ENCODE results near the gene INTS15. TPM values are rescaled to one million over a fixed set of nuclear protein-coding genes. Genes with fewer than 3 reads are reported as not detected.
"Not testable (repeated sequence)": the region's sequence is repeated elsewhere in the genome, so short reads cannot be mapped to it uniquely, and the experiment has no call there.

Gene INTS15
- total RNA-seq, 8 experiments from 2014 or later, result 11.9 to 22.2 (median 16.6) TPM

DNA sequence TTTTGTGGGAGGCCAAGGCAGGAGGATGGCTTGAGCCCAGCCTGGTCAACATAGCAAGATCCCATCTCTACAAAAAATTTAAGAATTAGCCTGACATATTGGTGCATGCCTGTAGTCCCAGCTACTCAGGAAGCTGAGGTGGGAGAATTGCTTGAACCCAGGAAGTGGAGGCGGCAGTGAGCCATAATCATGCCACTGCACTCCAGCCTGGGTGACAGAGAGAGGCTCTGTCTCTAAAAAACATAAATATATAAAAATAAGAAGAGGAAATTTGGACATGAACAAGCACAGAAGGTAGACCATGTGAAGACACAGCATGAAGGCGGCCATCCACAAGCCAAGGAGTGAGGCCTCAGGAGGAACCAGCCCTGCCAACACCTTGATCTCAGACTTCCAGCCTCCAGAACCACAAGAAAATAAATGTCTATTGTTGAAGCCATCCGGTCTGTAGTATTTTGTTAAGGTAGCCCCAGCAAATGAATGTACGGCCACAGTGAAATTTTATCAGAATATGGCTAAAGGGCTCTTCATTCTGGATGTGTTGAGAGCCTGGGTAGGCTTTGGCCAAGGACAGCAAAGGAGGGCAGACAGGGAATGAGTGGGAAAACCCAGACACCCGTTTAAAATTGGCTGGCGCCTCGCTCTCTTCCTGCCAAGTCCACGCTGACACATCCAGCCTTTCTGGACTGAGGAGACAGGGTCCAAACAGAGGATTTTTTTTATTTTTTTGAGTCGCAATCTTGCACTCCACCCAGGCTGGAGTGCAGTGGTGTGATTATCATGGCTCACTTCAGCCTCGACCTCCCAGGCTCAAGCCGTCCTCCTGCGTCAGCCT lies 25.7 kb upstream of the INTS15 start:
- no peak for ATAC-seq (replicated peaks in 6 of 8)
- in situ Hi-C loops (cut with MboI; ENCODE audit: low pct_unique_long_range_greater_than_20kb in 2 of 9, low sequenced_read_pairs in 9 of 9, unreplicated experiment in 9 of 9), result no loop called here
- 16 to 100% (median 71%) methylated on average over 1 to 9 of the region's 12 CpGs for WGBS, 10 experiments
- Histone ChIP-seq H3K4me3 (no peak overlapping the region), H3K27ac (no peak overlapping the region), H3K4me1 (replicated peaks in 1 of 2) (no peaks in the 10 kb centered on the region)

DNA sequence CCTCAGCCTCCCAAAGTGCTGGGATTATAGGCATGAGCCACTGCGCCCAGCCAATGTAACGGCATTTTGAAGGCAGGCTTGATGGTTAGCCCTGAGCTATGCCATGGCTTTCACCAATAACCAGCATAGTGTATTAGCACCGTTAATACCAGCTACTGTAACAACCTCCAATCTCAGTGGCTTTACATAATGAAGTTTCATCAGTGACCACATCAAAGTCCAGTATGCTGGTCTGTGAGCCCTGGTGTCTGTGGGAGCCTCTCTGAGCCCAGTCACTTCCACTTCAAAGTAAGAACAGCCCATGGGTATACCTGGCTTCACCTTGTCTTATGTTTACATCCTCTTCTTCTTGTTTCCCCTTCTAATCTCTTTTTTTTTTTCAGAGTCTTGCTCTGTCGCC lies 24.2 kb upstream of the INTS15 start:
- H3K4me3 ChIP-seq, result no peak overlapping the region
- 20 to 100% (median 81%) methylated on average over 1 to 4 of the region's 4 CpGs; no CpG with 5 or more reads in 1 of the 10 experiments for WGBS, 10 experiments
- H3K27ac ChIP-seq, result no peak overlapping the region
- no peak for ATAC-seq (replicated peaks in 6 of 8)
- no peaks in the 10 kb centered on the region for H3K4me1 ChIP-seq (replicated peaks in 1 of 2)
- in situ Hi-C loops (cut with MboI; ENCODE audit: low pct_unique_long_range_greater_than_20kb in 2 of 9, low sequenced_read_pairs in 9 of 9, unreplicated experiment in 9 of 9), result no loop called here

DNA sequence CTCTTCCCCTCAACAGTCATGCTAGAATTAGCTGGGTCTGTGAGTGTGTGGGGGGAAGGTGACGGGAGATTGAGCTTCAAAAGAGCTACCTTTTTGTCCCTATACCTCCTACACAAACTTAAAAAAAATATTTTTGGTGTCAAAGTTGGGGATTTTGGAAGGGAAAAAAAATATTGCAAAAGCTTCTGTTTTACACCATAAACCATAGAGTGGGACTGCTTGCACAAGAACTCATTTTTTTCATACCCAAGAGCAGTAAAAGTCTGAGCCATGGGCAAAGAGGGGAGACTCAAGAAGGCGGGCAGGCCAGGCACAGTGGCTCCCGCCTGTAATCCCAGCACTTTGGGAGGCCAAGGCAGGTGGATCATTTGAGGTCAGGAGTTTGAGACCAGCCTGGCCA lies 21.9 kb upstream of the INTS15 start:
- Histone ChIP-seq H3K4me3 (no peak overlapping the region), H3K27ac (no peak overlapping the region), H3K4me1 (replicated peaks in 1 of 2) (no peaks in the 10 kb centered on the region)
- in situ Hi-C loops (cut with MboI; ENCODE audit: low pct_unique_long_range_greater_than_20kb in 2 of 9, low sequenced_read_pairs in 9 of 9, unreplicated experiment in 9 of 9), result no loop called here
- no peak for ATAC-seq (replicated peaks in 6 of 8)
- 0 to 94% (median 85%) methylated on average over 1 to 3 of the region's 3 CpGs; no CpG with 5 or more reads in 2 of the 10 experiments for WGBS, 10 experiments

DNA sequence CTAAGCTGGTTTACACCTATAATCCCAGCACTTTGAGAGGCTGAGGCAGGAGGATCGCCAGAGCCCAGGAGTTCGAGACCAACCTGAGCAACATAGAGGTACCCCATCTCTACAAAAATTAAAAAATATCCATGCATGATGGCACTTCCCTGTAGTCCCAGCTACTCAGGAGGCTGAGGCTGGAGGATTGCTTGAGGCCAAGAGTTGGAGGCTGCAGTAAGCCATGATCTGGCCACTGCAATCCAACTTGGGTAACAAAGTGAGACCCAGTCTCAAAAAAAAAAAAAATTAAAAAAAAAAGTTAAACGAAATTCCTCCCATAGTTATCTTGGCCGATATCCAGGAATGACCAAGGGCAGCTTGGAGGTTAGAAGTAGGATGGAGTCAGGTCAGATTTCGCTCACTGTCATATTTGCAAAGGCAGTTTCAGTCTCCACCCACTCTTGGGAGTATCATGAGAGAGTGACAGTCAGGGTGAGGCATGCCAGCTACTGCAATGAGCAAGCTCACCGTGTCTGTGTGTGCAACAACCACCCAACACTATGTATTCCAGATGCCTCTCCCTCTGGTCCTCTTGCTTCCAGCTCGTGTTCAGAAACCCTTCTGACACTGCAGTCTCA lies 18.6 kb upstream of the INTS15 start:
- H3K4me1 ChIP-seq (replicated peaks in 1 of 2), result no peaks in the 10 kb centered on the region
- H3K27ac ChIP-seq, result no peak overlapping the region
- in situ Hi-C loops (cut with MboI; ENCODE audit: low pct_unique_long_range_greater_than_20kb in 2 of 9, low sequenced_read_pairs in 9 of 9, unreplicated experiment in 9 of 9), result no loop called here
- peak in 2 of 8 experiments; percentile 89 to 90 for ATAC-seq (replicated peaks in 6 of 8)
- 20 to 80% (median 69%) methylated on average over 1 to 7 of the region's 7 CpGs; no CpG with 5 or more reads in 2 of the 10 experiments for WGBS, 10 experiments
- no peak overlapping the region for H3K4me3 ChIP-seq

GRCh38 chr7:6575281-6576023 lies 14.4 kb upstream of the INTS15 start:
- WGBS, 10 experiments, result 33 to 90% (median 80%) methylated on average over 1 to 7 of the region's 9 CpGs
- ATAC-seq (replicated peaks in 6 of 8), result no peak
- Histone ChIP-seq H3K27ac (no peak overlapping the region), H3K4me3 (no peak overlapping the region), H3K4me1 (replicated peaks in 1 of 2) (peaks cover 3 to 5% of the 10 kb centered on the region in 2 donors)
- in situ Hi-C loops (cut with MboI; ENCODE audit: low pct_unique_long_range_greater_than_20kb in 2 of 9, low sequenced_read_pairs in 9 of 9, unreplicated experiment in 9 of 9), result no loop called here

GRCh38 chr7:6576024-6576866 lies 13.6 kb upstream of the INTS15 start:
- ATAC-seq (replicated peaks in 6 of 8), result no peak
- Histone ChIP-seq H3K27ac (peak overlapping the region in 1 of 2 donors; percentile 69), H3K4me3 (peak overlapping the region in 4 of 5 donors; percentile 53 to 92 (median 86)), H3K4me1 (replicated peaks in 1 of 2) (peaks cover 3 to 5% of the 10 kb centered on the region in 2 donors)
- in situ Hi-C loops (cut with MboI; ENCODE audit: low pct_unique_long_range_greater_than_20kb in 2 of 9, low sequenced_read_pairs in 9 of 9, unreplicated experiment in 9 of 9), result no loop called here
- WGBS, 10 experiments, result 70 to 100% (median 85%) methylated on average over 2 to 8 of the region's 14 CpGs; no CpG with 5 or more reads in 3 of the 10 experiments

GRCh38 chr7:6576867-6577368 lies 12.9 kb upstream of the INTS15 start:
- Histone ChIP-seq H3K27ac (peak overlapping the region; percentile 93 to 96), H3K4me3 (peak overlapping the region; percentile 53 to 92 (median 90))
- WGBS, 10 experiments, result 19 to 56% (median 32%) methylated on average over 2 to 14 of the region's 14 CpGs; no CpG with 5 or more reads in 1 of the 10 experiments
- ATAC-seq (replicated peaks in 6 of 8); in situ Hi-C loops (cut with MboI; ENCODE audit: low pct_unique_long_range_greater_than_20kb in 2 of 9, low sequenced_read_pairs in 9 of 9, unreplicated experiment in 9 of 9); H3K4me1 ChIP-seq (replicated peaks in 1 of 2): not testable (repeated sequence)

GRCh38 chr7:6577369-6578113 lies 12.3 kb upstream of the INTS15 start, which contains the start of gene ZDHHC4:
TSS of gene ZDHHC4 (plus strand) at chr7:6577454. CDS start at chr7:6580562, 3,108 bp downstream.
- H3K4me3 ChIP-seq, result peak within 1 kb of the TSS; percentile 53 to 92 (median 90)
- ATAC-seq (replicated peaks in 6 of 8), result peak; percentile 94 to 99 (median 98)
- in situ Hi-C loops (cut with MboI; ENCODE audit: low pct_unique_long_range_greater_than_20kb in 2 of 9, low sequenced_read_pairs in 9 of 9, unreplicated experiment in 9 of 9), result no loop called here
- peak within 1 kb of the TSS; percentile 93 to 96 for H3K27ac ChIP-seq
- peaks cover 3 to 5% of the 10 kb centered on the region in 2 donors for H3K4me1 ChIP-seq (replicated peaks in 1 of 2)
- WGBS, 10 experiments, result 0 to 77% (median 27%) methylated on average over 3 to 18 of the region's 51 CpGs; no CpG with 5 or more reads in 2 of the 10 experiments

- ATAC-seq (replicated peaks in 6 of 8), result no peak
- 75 to 94% (median 91%) methylated on average over 3 to 13 of the region's 18 CpGs; no CpG with 5 or more reads in 2 of the 10 experiments for WGBS, 10 experiments
- in situ Hi-C loops (cut with MboI; ENCODE audit: low pct_unique_long_range_greater_than_20kb in 2 of 9, low sequenced_read_pairs in 9 of 9, unreplicated experiment in 9 of 9), result no loop called here
- H3K4me1 ChIP-seq (replicated peaks in 1 of 2), result peaks cover 3 to 5% of the 10 kb centered on the region in 2 donors
- H3K27ac ChIP-seq, result peak overlapping the region; percentile 93 to 96
- H3K4me3 ChIP-seq, result peak overlapping the region; percentile 53 to 92 (median 90)
Measured at GRCh38 chr7:6578114-6579084, 11.4 kb upstream of the INTS15 start.

DNA sequence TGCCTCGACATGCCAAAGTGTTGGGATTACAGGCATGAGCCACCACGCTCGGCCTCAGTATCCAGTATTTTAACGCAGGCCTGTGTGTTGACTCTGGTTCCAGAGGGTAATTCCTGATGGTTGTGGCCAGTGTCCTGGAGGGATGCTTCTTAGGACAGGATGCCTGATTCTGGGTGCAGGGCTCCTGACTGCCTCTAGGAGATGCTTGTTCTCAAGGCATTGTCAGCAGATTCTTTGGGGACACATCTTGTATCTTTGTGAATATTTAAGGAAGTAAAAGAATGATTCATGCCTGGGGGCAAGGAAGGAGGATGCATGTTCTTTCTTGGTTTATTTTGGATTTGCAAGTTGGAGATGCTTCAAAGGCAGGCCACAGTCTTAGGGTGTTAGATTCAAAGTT lies 10.4 kb upstream of the INTS15 start:
- WGBS, 10 experiments, result 40 to 100% (median 93%) methylated on average over 1 to 3 of the region's 4 CpGs; no CpG with 5 or more reads in 7 of the 10 experiments
- in situ Hi-C loops (cut with MboI; ENCODE audit: low pct_unique_long_range_greater_than_20kb in 2 of 9, low sequenced_read_pairs in 9 of 9, unreplicated experiment in 9 of 9), result no loop called here
- ATAC-seq (replicated peaks in 6 of 8), result peak in 3 of 8 experiments; percentile 50 to 60 (median 52)
- Histone ChIP-seq H3K27ac (no peak overlapping the region), H3K4me1 (replicated peaks in 1 of 2) (peaks cover 3 to 5% of the 10 kb centered on the region in 2 donors), H3K4me3 (no peak overlapping the region)

Measured in motor neuron (in vitro differentiated cells).